SW480 (cell line): ENCODE results near the gene PCDH1.
"Not testable (repeated sequence)": the region's sequence is repeated elsewhere in the genome, so short reads cannot be mapped to it uniquely, and the experiment has no call there.

Experiments used
- DNase-seq: peaks from one replicate; pipeline ENCODE4 v3.0.0-alpha.2; 2016; ENCODE audit warnings: low spot score

PCDH1 gene

GRCh38 chr5:141832131-141832530 is 46.1 kb downstream of the PCDH1 start:
- DNase-seq, result no peak

- DNase-seq, result no peak
Observed at GRCh38 chr5:141828162-141828561, 50.0 kb downstream of the PCDH1 start.

- DNase-seq, result no peak
Observed at GRCh38 chr5:141826674-141827073, 51.5 kb downstream of the PCDH1 start.

GRCh38 chr5:141825791-141826560 is 52.2 kb downstream of the PCDH1 start:
- no peak for DNase-seq

- DNase-seq, result no peak
Observed at GRCh38 chr5:141825241-141825671, 53.0 kb downstream of the PCDH1 start.

- DNase-seq, result no peak
Observed at GRCh38 chr5:141824717-141825116, 53.5 kb downstream of the PCDH1 start.

GRCh38 chr5:141823056-141823455 is 55.2 kb downstream of the PCDH1 start:
- no peak for DNase-seq

- DNase-seq, result peak; percentile 59
Observed at GRCh38 chr5:141822144-141822543, 56.1 kb downstream of the PCDH1 start.

GRCh38 chr5:141821430-141821925 is 56.7 kb downstream of the PCDH1 start:
- peak; percentile 91 for DNase-seq

GRCh38 chr5:141820686-141821085 is 57.5 kb downstream of the PCDH1 start:
- not testable (repeated sequence) for DNase-seq

- no peak for DNase-seq
Observed at GRCh38 chr5:141817631-141818030, 60.6 kb downstream of the PCDH1 start.

- no peak for DNase-seq
Observed at GRCh38 chr5:141816598-141817399, 61.4 kb downstream of the PCDH1 start.

GRCh38 chr5:141815796-141816180 is 62.4 kb downstream of the PCDH1 start:
- no peak for DNase-seq

- DNase-seq, result no peak
Observed at GRCh38 chr5:141815051-141815795, 63.0 kb downstream of the PCDH1 start.

- DNase-seq, result peak; percentile 59
Observed at GRCh38 chr5:141814064-141814964, 63.9 kb downstream of the PCDH1 start.

GRCh38 chr5:141812512-141812911 is 65.7 kb downstream of the PCDH1 start:
- DNase-seq, result no peak

- DNase-seq, result peak; percentile 31
Observed at GRCh38 chr5:141811287-141812155, 66.7 kb downstream of the PCDH1 start.

- no peak for DNase-seq
Observed at GRCh38 chr5:141810702-141811101, 67.5 kb downstream of the PCDH1 start.

- DNase-seq, result no peak
Observed at GRCh38 chr5:141809380-141810096, 68.7 kb downstream of the PCDH1 start.

- no peak for DNase-seq
Observed at GRCh38 chr5:141808857-141809256, 69.4 kb downstream of the PCDH1 start.
